ENCODE results near the gene GRPR. TPM values are rescaled to one million over a fixed set of nuclear protein-coding genes. Genes with fewer than 3 reads are reported as not detected.
A peak's percentile ranks its signal among the peaks of the same experiment; 100 is the strongest.

The GRPR gene
- total and polyA plus RNA-seq, 11 donors, result 0.16 to 0.58 (median 0.27) TPM; not detected in 1

GRCh38 chrX:16134936-16135335 lies 11.6 kb downstream of the GRPR start:
- Histone ChIP-seq H3K9me3 (no peaks in the 10 kb centered on the region), H3K4me3 (no peak overlapping the region), H3K4me1 (no peaks in the 10 kb centered on the region), H3K36me3 (no peaks in the 10 kb centered on the region), H3K27ac (no peak overlapping the region), H3K27me3 (peaks cover 0 to 28% (median 0%) of the 10 kb centered on the region in 9 donors)
- 44 to 82% (median 65%) methylated on average over 1 of the region's 1 CpG for WGBS, 4 donors
- no peak for DNase-seq
- no peak for ATAC-seq
- TF ChIP-seq, protein P1, sequence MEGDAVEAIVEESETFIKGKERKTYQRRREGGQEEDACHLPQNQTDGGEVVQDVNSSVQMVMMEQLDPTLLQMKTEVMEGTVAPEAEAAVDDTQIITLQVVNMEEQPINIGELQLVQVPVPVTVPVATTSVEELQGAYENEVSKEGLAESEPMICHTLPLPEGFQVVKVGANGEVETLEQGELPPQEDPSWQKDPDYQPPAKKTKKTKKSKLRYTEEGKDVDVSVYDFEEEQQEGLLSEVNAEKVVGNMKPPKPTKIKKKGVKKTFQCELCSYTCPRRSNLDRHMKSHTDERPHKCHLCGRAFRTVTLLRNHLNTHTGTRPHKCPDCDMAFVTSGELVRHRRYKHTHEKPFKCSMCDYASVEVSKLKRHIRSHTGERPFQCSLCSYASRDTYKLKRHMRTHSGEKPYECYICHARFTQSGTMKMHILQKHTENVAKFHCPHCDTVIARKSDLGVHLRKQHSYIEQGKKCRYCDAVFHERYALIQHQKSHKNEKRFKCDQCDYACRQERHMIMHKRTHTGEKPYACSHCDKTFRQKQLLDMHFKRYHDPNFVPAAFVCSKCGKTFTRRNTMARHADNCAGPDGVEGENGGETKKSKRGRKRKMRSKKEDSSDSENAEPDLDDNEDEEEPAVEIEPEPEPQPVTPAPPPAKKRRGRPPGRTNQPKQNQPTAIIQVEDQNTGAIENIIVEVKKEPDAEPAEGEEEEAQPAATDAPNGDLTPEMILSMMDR (IDR thresholded peaks at IDR 0.05), result no peak
- no peak for TF ChIP-seq POLR2A (IDR thresholded peaks at IDR 0.05)
- intact Hi-C loops (cut with DNase I), result no loop called here

DNA sequence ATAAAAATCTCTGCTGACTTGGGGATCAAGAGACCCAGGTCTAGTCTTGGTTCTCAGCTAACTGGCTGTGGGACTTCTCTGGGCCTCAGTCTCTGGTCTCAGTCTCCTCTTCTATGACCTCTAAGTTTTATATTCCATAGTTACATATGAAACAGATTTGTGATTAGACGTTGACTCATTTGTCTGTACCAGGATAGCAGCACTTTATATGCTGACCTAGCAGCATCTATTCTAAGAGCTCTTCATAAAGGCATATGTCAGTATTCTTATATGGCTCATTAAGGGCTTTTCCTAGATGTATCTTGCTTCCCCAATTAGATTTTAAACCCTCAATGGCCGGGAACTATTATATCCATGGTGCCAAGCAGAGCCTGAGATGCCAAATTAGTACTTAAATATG lies 12.7 kb downstream of the GRPR start:
- TF ChIP-seq, protein P1 (IDR thresholded peaks at IDR 0.05), result no peak
- no peak for TF ChIP-seq POLR2A (IDR thresholded peaks at IDR 0.05)
- no peaks in the 10 kb centered on the region for H3K36me3 ChIP-seq
- DNase-seq (no peak), ATAC-seq (no peak)
- WGBS, 4 donors, result 57 to 91% (median 71%) methylated on average over 2 of the region's 2 CpGs
- H3K27me3 ChIP-seq, result peaks cover 0 to 30% (median 0%) of the 10 kb centered on the region in 9 donors
- no peaks in the 10 kb centered on the region for H3K4me1 ChIP-seq
- intact Hi-C loops (cut with DNase I), result no loop called here
- no peak overlapping the region for H3K4me3 ChIP-seq
- no peak overlapping the region for H3K27ac ChIP-seq
- H3K9me3 ChIP-seq, result no peaks in the 10 kb centered on the region

GRCh38 chrX:16137416-16138107 lies 14.2 kb downstream of the GRPR start:
- TF ChIP-seq, protein P1 (IDR thresholded peaks at IDR 0.05), result no peak
- no peak for TF ChIP-seq POLR2A (IDR thresholded peaks at IDR 0.05)
- H3K4me1 ChIP-seq, result no peaks in the 10 kb centered on the region
- no peaks in the 10 kb centered on the region for H3K9me3 ChIP-seq
- DNase-seq, result no peak
- no peak overlapping the region for H3K27ac ChIP-seq
- H3K36me3 ChIP-seq, result no peaks in the 10 kb centered on the region
- no peak overlapping the region for H3K4me3 ChIP-seq
- H3K27me3 ChIP-seq, result peaks cover 0 to 36% (median 0%) of the 10 kb centered on the region in 9 donors
- no peak for ATAC-seq
- intact Hi-C loops (cut with DNase I), result no loop called here

DNA sequence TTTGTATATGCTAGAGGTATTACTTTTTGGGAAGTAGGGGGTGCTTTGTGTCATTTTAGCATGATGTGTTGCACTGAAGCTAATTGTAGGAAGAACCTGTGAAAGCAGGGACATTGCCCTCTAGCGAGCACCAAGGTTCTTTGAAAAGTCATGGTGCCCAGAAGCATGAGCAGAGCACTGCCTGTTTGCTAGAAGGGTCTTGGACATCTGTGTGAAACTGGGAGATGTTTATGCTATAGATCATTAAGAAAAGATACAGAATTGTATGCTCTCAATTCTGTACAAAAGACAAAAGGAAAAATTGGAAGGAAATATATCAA lies 14.7 kb downstream of the GRPR start:
- no peaks in the 10 kb centered on the region for H3K36me3 ChIP-seq
- H3K27ac ChIP-seq, result no peak overlapping the region
- no peaks in the 10 kb centered on the region for H3K9me3 ChIP-seq
- no peaks in the 10 kb centered on the region for H3K4me1 ChIP-seq
- DNase-seq (no peak), ATAC-seq (no peak)
- peaks cover 0 to 39% (median 0%) of the 10 kb centered on the region in 9 donors for H3K27me3 ChIP-seq
- 54 to 73% (median 65%) methylated on average over 1 of the region's 1 CpG for WGBS, 4 donors
- TF ChIP-seq POLR2A (IDR thresholded peaks at IDR 0.05), result no peak
- TF ChIP-seq, protein P1 (IDR thresholded peaks at IDR 0.05), result peak in 4 of 12 donors; percentile 7 to 24 (median 18)
- intact Hi-C loops (cut with DNase I), result no loop called here
- no peak overlapping the region for H3K4me3 ChIP-seq
